GDM1 (cell line): ENCODE results near the gene SDE2.
"Not testable (repeated sequence)": the region's sequence is repeated elsewhere in the genome, so short reads cannot be mapped to it uniquely, and the experiment has no call there.

Experiments
- DNase-seq: peaks from one replicate; lab custom pipeline; 2025; lab: John Stamatoyannopoulos, UW

SDE2 gene

GRCh38 chr1:225975146-225975545, 24.0 kb downstream of the SDE2 start:
- not testable (repeated sequence) for DNase-seq

- DNase-seq = no peak
These were observed 24.7 kb downstream of the SDE2 start for GRCh38 chr1:225974454-225974853.

- no peak for DNase-seq
These were observed 26.0 kb downstream of the SDE2 start for GRCh38 chr1:225973158-225973557.

- no peak for DNase-seq
These were observed 26.6 kb downstream of the SDE2 start for GRCh38 chr1:225972344-225973152.

- DNase-seq = not testable (repeated sequence)
These were observed 28.5 kb downstream of the SDE2 start for GRCh38 chr1:225970592-225971157.

- DNase-seq = not testable (repeated sequence)
These were observed 29.4 kb downstream of the SDE2 start for GRCh38 chr1:225969751-225970150.

- DNase-seq = no peak
These were observed 33.9 kb downstream of the SDE2 start for GRCh38 chr1:225965231-225965630.

- DNase-seq = no peak
These were observed 35.2 kb downstream of the SDE2 start for GRCh38 chr1:225963735-225964530.

- no peak for DNase-seq
These were observed 36.6 kb downstream of the SDE2 start for GRCh38 chr1:225962440-225962975.

- no peak for DNase-seq
These were observed 37.3 kb downstream of the SDE2 start for GRCh38 chr1:225961659-225962439.

GRCh38 chr1:225958041-225958440, 41.1 kb downstream of the SDE2 start:
- no peak for DNase-seq

- DNase-seq = no peak
These were observed 44.4 kb downstream of the SDE2 start for GRCh38 chr1:225954753-225955152.

GRCh38 chr1:225953315-225953714, 45.8 kb downstream of the SDE2 start:
- no peak for DNase-seq

- peak; percentile 59 for DNase-seq
These were observed 48.1 kb downstream of the SDE2 start for GRCh38 chr1:225950905-225951497.

- no peak for DNase-seq
These were observed 50.1 kb downstream of the SDE2 start for GRCh38 chr1:225949041-225949440.

- no peak for DNase-seq
These were observed 52.3 kb downstream of the SDE2 start for GRCh38 chr1:225946803-225947202.

- DNase-seq = no peak
These were observed 53.0 kb downstream of the SDE2 start for GRCh38 chr1:225946082-225946620.

- DNase-seq = no peak
These were observed 53.6 kb downstream of the SDE2 start for GRCh38 chr1:225945564-225945963.

GRCh38 chr1:225944951-225945350, 54.2 kb downstream of the SDE2 start:
- DNase-seq = no peak

GRCh38 chr1:225944387-225944786, 54.8 kb downstream of the SDE2 start:
- DNase-seq = no peak

- DNase-seq = no peak
These were observed 55.6 kb downstream of the SDE2 start for GRCh38 chr1:225943582-225943981.
